ENCODE data around the gene ZNF594.
"Not testable (repeated sequence)": the region's sequence is repeated elsewhere in the genome, so short reads cannot be mapped to it uniquely, and the experiment has no call there.

DNA sequence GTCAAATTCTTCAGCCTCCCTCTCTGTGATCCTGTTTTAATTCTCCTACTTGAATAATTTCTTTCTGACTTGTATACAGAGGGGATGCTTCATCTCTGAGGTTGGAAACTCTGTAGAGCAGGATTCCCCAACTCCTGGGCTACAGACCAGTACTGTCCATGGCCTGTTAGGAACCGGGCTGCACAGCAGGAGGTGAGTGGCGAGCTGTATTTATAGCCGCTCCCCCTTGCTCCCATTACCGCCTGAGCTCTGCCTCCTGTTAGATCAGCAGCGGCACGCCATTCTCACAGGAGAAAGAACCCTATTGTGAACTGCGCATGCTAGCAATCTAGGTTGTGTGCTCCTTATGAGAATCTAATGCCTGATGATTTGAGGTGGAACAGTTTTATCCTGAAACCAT is 16.6 kb downstream of the ZNF594 start:
- TF ChIP-seq EZH2 (IDR thresholded peaks at IDR 0.05; ENCODE audit: insufficient read depth, poor library complexity, severe bottlenecking); EZH2phosphoT487 (IDR thresholded peaks at IDR 0.05; ENCODE audit: insufficient read depth, low read depth): not testable (repeated sequence)

Data from GM23248 (cell line).